Measurements from ENCODE around the gene CTCFL.
A peak's percentile ranks its signal among the peaks of the same experiment; 100 is the strongest.
"Not testable (repeated sequence)": the region's sequence is repeated elsewhere in the genome, so short reads cannot be mapped to it uniquely, and the experiment has no call there.

Gene CTCFL

GRCh38 chr20:57504411-57504810 is 20.5 kb downstream of the CTCFL start:
- no peak for DNase-seq

- DNase-seq: no peak
These were observed 21.8 kb downstream of the CTCFL start for GRCh38 chr20:57503035-57503658.

GRCh38 chr20:57502336-57502700 is 22.6 kb downstream of the CTCFL start:
- no peak for DNase-seq

GRCh38 chr20:57501461-57502335 is 23.2 kb downstream of the CTCFL start:
- no peak for DNase-seq

- DNase-seq: no peak
These were observed 24.0 kb downstream of the CTCFL start for GRCh38 chr20:57500962-57501361.

GRCh38 chr20:57500235-57500634 is 24.7 kb downstream of the CTCFL start:
- DNase-seq: no peak

DNA sequence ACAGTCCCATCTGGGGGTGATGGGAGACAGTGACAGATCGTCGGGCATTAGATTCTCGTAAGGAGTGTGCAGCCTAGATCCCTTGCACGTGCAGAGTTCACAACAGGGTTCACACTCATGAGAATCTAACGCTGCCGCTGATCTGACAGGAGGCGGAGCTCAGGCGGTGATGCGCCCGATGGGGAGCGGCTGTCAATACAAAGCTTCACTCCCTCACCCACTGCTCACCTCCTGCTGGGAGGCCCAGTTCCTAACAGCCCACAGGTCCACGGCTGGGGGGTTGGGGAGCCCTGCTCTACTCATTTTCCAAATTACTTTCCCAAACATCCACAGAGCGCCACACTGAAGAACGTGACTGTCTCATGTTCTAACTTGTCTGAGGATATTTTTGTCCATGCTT is 25.3 kb downstream of the CTCFL start:
- DNase-seq: no peak

DNA sequence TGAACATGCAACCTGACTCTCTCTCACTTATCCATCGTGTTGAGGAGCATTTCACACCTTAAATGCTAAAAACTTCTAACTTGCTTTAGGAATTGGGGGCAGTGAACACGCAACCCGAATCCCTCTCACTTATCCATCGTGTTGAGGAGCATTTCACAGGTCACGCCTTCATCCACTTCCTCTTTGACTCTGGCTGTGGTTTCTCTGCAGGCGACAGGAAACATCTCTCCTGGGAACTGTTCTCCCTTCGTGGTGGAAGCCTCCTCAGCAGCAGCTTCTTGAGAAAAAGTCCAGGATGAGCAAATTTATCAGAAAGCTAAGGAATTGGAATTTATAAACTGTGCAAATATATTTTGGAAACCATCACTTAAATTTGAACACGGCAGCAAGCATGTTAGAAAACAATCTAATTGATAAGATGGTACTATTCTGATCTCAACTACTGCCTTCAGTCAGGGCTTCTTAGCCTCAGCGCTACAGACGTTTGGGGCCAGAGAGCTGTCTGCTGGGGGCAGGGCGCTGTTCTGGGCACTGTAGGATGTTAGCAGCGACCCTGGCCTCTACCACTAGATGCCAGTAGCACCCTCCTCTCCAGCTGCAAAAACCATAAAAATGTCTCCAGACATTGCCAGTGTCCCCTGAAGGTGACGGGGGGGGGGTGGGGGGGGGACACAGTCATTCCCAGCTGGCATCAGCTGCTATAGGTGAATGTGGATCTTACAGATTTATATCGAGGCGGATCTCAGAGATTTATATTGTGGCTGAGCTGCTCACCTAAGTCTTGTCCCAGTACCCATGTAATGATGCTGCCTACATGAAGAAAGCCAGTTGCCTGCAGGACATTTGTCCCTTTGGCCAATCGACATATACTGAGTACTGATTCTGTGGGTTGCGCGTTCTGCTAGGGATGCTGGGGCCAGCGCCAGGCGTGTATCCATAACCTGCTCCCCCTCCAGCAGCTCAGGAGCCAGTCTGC is 26.2 kb downstream of the CTCFL start:
- DNase-seq: peak in 1 of 2 donors; percentile 13

- DNase-seq: no peak
These were observed 28.3 kb downstream of the CTCFL start for GRCh38 chr20:57496592-57496991.

GRCh38 chr20:57495978-57496377 is 29.0 kb downstream of the CTCFL start:
- no peak for DNase-seq

GRCh38 chr20:57493091-57493615 is 31.8 kb downstream of the CTCFL start:
- no peak for DNase-seq

- no peak for DNase-seq
These were observed 33.6 kb downstream of the CTCFL start for GRCh38 chr20:57491373-57491772.

DNA sequence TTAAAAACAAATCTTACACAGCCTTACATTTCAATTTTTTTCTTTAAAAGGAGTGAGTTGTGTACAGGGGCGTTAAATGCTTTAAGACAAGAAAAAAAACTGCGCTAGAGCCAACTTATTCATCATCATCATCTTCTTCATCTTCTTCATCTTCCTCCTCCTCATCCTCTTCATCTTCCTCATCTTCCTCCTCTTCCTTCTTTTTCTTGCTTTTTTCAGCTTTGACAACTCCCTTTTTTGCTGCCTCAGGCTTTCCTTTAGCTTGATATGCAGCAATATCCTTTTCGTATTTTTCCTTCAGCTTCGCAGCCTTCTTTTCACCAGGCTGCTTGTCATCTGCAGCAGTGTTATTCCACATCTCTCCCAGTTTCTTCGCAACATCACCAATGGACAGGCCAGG is 36.7 kb downstream of the CTCFL start:
- DNase-seq: not testable (repeated sequence)

DNA sequence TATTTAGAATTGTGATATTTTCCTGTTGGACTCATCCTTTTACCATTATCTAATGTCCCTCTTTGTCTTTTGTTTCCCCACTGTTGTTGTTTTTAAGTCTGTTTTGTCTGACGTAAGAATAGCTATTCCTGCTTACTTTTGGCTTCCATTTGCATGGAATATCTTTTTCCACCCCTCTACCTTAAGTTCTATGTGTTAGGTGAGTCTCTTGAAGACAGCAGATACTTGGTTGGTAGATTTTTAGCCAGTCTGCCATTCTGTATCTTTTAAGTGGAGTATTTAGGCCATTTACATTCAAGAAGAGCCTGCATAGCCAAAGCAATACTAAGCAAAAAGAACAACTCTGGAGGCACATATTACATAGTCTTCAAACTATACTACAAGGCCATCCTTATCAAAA is 39.2 kb downstream of the CTCFL start:
- no peak for DNase-seq

GRCh38 chr20:57484772-57485171 is 40.2 kb downstream of the CTCFL start:
- DNase-seq: no peak

GRCh38 chr20:57483287-57484050 is 41.5 kb downstream of the CTCFL start:
- no peak for DNase-seq

GRCh38 chr20:57482796-57483195 is 42.1 kb downstream of the CTCFL start:
- DNase-seq: no peak

DNA sequence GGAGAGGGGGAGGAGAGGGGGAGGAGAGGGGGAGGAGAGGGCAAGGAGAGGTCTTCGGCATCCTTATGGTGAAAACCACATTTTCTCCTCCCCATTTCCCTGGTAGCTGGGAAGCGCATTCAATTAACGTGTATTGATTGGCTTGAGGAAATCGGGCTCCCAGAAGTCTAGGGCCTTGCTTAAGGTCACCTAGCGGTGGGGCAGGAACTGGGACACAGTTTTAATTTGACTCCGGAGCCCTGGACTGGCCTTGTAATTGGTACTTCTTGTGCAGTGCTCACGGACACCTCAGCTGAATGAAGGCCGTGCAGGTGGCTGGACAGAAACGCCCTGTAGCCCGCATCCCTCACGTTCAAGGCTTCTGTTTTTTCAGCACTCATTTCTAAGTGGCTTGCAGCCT is 42.8 kb downstream of the CTCFL start:
- no peak for DNase-seq

- DNase-seq: no peak
These were observed 43.6 kb downstream of the CTCFL start for GRCh38 chr20:57481281-57481711.

DNA sequence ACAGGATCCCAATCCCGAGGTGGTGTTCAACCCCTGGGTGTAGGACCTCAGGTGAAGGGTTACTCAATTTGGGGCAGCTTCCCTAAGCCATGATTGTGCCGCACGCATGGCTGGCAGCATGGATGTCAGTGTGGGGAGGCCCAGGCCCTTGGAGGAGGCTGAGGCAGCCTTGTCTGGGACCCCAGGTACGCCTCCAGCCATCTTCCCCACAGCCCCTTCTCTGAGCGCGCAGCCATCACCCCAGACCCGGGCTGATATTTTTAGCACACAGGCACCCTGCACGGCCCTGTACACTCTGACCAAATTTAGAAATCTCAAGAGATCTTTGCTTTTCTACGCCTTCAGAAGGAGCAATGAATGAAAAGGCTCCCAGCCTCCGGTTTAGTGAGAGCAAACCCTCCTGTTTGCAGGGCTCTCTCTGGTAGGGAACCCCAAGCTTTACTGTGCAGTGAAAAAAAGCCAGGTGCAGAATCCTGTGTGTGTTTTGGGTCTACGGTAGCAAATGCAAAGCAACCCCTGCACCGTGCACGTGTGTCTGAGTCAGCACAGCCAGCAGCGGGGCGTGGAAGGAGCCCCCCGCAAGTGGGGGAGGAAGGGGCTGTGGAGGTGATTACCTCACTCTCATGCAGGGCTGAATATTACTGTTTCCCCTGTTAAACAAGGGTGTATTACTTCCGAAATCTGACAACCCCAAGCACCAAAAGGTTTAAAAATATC is 44.3 kb downstream of the CTCFL start:
- DNase-seq: peak; percentile 19 to 38

GRCh38 chr20:57479196-57479595 is 45.7 kb downstream of the CTCFL start:
- no peak for DNase-seq

DNA sequence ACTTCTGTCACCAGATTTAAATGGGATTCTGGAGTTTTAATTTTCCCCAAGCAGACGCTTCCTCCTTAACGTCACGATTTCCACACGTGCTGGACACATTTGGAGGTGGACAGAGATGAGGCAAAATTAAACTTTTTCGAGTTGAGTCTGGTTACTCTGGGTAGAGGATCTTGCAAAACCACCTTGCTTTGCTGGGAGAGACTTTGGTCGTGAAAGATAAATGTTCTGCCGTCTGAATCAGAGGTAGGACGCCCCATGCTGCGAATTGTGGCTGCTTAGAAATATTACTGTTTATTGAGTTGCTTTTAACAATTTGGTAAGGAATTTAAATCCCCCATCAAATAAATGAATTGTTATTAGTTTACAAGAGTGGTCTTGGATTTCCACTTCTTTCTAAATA is 46.8 kb downstream of the CTCFL start:
- no peak for DNase-seq
